AG09319 (cell line): ENCODE results near the gene ASIC2.

Experiments used
- DNase-seq: peaks from one replicate; pipeline ENCODE4 v3.0.0-alpha.2; 2010; ENCODE audit warnings: low read depth; ENCODE audit errors: extremely low read depth
- CTCF ChIP-seq: IDR thresholded peaks from 2 replicates; pipeline ENCODE4 v1.5.1; 2011; ENCODE audit warnings: low read depth, mild to moderate bottlenecking, inconsistent platforms, low read length, moderate library complexity

ASIC2 gene

GRCh38 chr17:33273743-33274410, 19.2 kb downstream of the ASIC2 start:
- DNase-seq: no peak
- TF ChIP-seq CTCF: no peak

DNA sequence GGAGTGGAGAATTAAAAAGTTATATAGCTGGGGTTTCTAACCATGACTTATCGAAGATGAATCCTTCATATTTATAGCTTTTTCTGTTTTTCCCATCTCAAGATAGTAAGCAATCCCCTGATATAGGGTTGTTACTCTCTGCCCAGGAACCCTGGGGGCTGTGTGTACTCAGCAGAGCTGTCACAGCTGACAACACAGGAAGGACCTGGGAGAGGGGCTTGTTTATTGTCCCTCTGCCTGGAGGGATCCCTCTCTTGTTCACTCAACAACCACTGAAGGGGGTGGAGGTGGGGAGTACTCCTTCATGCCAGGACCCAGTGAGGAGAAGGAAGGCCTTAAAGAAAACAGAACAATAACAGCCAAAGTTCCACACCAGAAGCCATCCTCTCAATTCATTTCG, 19.8 kb downstream of the ASIC2 start:
- TF ChIP-seq CTCF: no peak
- DNase-seq: no peak

DNA sequence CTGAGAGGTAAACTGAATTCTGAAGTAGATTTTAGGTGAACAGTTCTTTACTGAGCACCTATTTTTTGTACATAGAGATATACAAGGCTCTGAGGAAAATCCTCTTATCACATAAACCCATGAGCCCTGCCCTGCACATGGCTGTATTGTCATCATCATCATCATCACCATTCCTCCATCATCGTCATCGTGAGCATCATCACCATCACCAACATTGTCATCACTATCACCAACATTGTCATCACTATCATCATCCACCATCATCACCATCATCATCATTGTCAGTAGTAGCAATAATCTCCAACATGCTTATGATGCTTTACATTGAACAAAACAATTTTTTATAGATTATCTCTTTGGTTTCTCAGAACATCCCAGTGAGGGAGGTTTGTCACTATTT, 20.7 kb downstream of the ASIC2 start:
- no peak for TF ChIP-seq CTCF
- DNase-seq: no peak

GRCh38 chr17:33269337-33270060, 23.6 kb downstream of the ASIC2 start:
- no peak for TF ChIP-seq CTCF
- DNase-seq: no peak

- TF ChIP-seq CTCF: no peak
- no peak for DNase-seq
Observed at GRCh38 chr17:33267851-33268548, 25.1 kb downstream of the ASIC2 start.

- peak; percentile 30 for DNase-seq
- TF ChIP-seq CTCF: no peak
Observed at GRCh38 chr17:33267271-33267790, 25.8 kb downstream of the ASIC2 start.

DNA sequence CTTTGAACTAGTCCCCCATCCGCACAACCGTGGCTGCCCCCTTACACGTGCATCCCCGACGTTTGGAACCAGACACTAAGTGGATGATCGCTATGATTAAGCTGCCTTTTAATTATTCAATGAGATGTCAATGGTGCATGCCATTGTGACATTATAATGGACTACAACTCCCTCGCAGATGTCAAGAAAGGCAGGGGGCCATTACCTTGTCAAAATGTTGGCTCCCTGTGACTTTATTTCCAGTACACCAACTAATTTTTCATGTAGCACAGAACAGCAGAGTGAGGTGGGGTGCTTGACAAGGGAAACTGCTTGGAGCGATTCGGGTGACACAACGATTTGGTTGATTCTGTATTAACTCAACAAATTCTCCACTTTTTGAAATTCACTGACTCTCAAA, 26.5 kb downstream of the ASIC2 start:
- no peak for TF ChIP-seq CTCF
- DNase-seq: no peak
